ENCODE results near the gene KCNQ2.

The KCNQ2 gene

GRCh38 chr20:63441136-63442099 lies 31.0 kb downstream of the KCNQ2 start:
- Mint-ChIP-seq H3K4me1 (peaks cover 4% of the 10 kb centered on the region), H3K4me3 (no peak overlapping the region), H3K27ac (no peak overlapping the region), H3K27me3 (ENCODE audit: low read depth) (no peaks in the 10 kb centered on the region), H3K36me3 (ENCODE audit: low read depth) (no peaks in the 10 kb centered on the region), H3K9me3 (peaks cover 6% of the 10 kb centered on the region)
- TF ChIP-seq, protein P1, sequence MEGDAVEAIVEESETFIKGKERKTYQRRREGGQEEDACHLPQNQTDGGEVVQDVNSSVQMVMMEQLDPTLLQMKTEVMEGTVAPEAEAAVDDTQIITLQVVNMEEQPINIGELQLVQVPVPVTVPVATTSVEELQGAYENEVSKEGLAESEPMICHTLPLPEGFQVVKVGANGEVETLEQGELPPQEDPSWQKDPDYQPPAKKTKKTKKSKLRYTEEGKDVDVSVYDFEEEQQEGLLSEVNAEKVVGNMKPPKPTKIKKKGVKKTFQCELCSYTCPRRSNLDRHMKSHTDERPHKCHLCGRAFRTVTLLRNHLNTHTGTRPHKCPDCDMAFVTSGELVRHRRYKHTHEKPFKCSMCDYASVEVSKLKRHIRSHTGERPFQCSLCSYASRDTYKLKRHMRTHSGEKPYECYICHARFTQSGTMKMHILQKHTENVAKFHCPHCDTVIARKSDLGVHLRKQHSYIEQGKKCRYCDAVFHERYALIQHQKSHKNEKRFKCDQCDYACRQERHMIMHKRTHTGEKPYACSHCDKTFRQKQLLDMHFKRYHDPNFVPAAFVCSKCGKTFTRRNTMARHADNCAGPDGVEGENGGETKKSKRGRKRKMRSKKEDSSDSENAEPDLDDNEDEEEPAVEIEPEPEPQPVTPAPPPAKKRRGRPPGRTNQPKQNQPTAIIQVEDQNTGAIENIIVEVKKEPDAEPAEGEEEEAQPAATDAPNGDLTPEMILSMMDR (IDR thresholded peaks at IDR 0.05; ENCODE audit: unreplicated experiment in 3 of 3): no peak

- Mint-ChIP-seq H3K27me3 (ENCODE audit: low read depth) (no peaks in the 10 kb centered on the region), H3K36me3 (ENCODE audit: low read depth) (no peaks in the 10 kb centered on the region), H3K4me3 (no peak overlapping the region), H3K27ac (no peak overlapping the region), H3K4me1 (peaks cover 4% of the 10 kb centered on the region), H3K9me3 (peaks cover 6% of the 10 kb centered on the region)
- TF ChIP-seq, protein P1 (IDR thresholded peaks at IDR 0.05; ENCODE audit: unreplicated experiment in 3 of 3): no peak
Measured at GRCh38 chr20:63440366-63440955, 32.0 kb downstream of the KCNQ2 start.

DNA sequence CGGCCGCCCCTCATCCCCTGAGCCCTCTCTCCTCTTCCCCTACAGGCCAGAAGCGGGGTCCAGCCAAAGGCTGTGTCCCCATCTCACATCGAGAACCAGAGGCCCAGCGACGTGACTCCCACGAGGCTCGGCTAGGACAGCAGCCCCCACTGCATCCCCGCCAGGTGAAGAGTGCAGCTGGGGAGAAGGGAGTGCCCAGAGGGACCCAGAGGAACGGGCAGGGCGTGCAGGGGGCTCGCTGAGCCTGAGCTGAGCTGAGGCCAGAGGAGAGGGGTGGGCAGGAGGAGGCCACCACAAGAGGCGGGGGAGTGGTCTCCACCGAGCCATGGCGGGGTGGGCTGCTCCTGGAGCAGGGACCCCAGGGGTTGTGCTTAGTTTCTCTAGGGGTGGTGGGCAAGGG lies 32.6 kb downstream of the KCNQ2 start:
- Mint-ChIP-seq H3K36me3 (ENCODE audit: low read depth) (no peaks in the 10 kb centered on the region), H3K27ac (no peak overlapping the region), H3K4me3 (no peak overlapping the region), H3K27me3 (ENCODE audit: low read depth) (peaks cover 3% of the 10 kb centered on the region), H3K4me1 (peaks cover 5% of the 10 kb centered on the region), H3K9me3 (peaks cover 6% of the 10 kb centered on the region)
- TF ChIP-seq, protein P1 (IDR thresholded peaks at IDR 0.05; ENCODE audit: unreplicated experiment in 3 of 3): no peak

GRCh38 chr20:63438121-63438520 lies 34.3 kb downstream of the KCNQ2 start:
- Mint-ChIP-seq H3K27me3 (ENCODE audit: low read depth) (peaks cover 7% of the 10 kb centered on the region), H3K27ac (no peak overlapping the region), H3K36me3 (ENCODE audit: low read depth) (no peaks in the 10 kb centered on the region), H3K9me3 (peaks cover 4% of the 10 kb centered on the region), H3K4me1 (peaks cover 9% of the 10 kb centered on the region), H3K4me3 (no peak overlapping the region)
- TF ChIP-seq, protein P1 (IDR thresholded peaks at IDR 0.05; ENCODE audit: unreplicated experiment in 3 of 3): no peak

GRCh38 chr20:63435552-63435951 lies 36.9 kb downstream of the KCNQ2 start:
- H3K36me3 Mint-ChIP-seq (ENCODE audit: low read depth): no peaks in the 10 kb centered on the region
- H3K4me3 Mint-ChIP-seq: no peak overlapping the region
- H3K27me3 Mint-ChIP-seq (ENCODE audit: low read depth): peaks cover 7% of the 10 kb centered on the region
- peaks cover 4% of the 10 kb centered on the region for H3K4me1 Mint-ChIP-seq
- TF ChIP-seq, protein P1 (IDR thresholded peaks at IDR 0.05; ENCODE audit: unreplicated experiment in 3 of 3): no peak
- peak overlapping the region in 2 of 3 experiments; percentile 8 to 21 for H3K27ac Mint-ChIP-seq
- H3K9me3 Mint-ChIP-seq: peaks cover 3% of the 10 kb centered on the region

Data from nephron (organoid).